Colonic mucosa (tissue), 4 donors: ENCODE measurements around the gene SLC4A9. TPM values are rescaled to one million over a fixed set of nuclear protein-coding genes. Genes with fewer than 3 reads are reported as not detected.
A peak's percentile ranks its signal among the peaks of the same experiment; 100 is the strongest.

Experiments used
- DNase-seq: peaks from one replicate; pipeline ENCODE4 v3.0.0-alpha.2; 2020
- H3K27ac ChIP-seq: fragments of 200-600 bp; one replicate; pipeline ENCODE4 v1.8.0; 2021
- H3K27me3 ChIP-seq: fragments of 200-600 bp; one replicate; pipeline ENCODE4 v1.8.0; 2021
- H3K36me3 ChIP-seq: fragments of 200-600 bp; one replicate; pipeline ENCODE4 v1.8.0; 2021
- H3K4me1 ChIP-seq: fragments of 200-600 bp; one replicate; pipeline ENCODE4 v1.8.0; 2021; ENCODE audit warnings: mild to moderate bottlenecking
- H3K4me3 ChIP-seq: fragments of 200-600 bp; one replicate; pipeline ENCODE4 v1.8.0; 2021
- H3K9ac ChIP-seq, 2 donors: one replicate each; pipeline ENCODE4 v1.7.0; 2013; ENCODE audit warnings: control low read depth in 2 of 2, low read depth in 2 of 2, low read length in 2 of 2
- H3K9me3 ChIP-seq: fragments of 200-600 bp; one replicate; pipeline ENCODE4 v1.8.0; 2021
- intact Hi-C: fragments of 100-400 bp; cut with DNase I; formaldehyde crosslinking; loops from one replicate; pipeline ENCODE4 v1.14.1; 2022
- total RNA-seq, 2 donors: library from RNA; stranded (reverse); fragmentation: NEBNext Ultra II Directional in 1 of 2; extraction: Animal tissue kit (Norgen Biotek cat#: 25700) in 1 of 2; gene quantifications; one replicate each; pipeline ENCODE4 v1.2.1, GENCODE V29; 2021
- TF ChIP-seq, protein P1 (sequence below): fragments of 200-600 bp; IDR thresholded peaks from one replicate; pipeline ENCODE4 v1.8.0; 2022; ENCODE audit warnings: antibody characterized with exemption, mild to moderate bottlenecking
- donor health status: healthy.
- donor health status: DM: no; HTN: no; CAD: no.
- donor health status: DM: no; HTN: no; CAD: no.

The SLC4A9 gene
- total RNA-seq, 2 donors from 2014 or later = 0.42 TPM; not detected in 1

DNA sequence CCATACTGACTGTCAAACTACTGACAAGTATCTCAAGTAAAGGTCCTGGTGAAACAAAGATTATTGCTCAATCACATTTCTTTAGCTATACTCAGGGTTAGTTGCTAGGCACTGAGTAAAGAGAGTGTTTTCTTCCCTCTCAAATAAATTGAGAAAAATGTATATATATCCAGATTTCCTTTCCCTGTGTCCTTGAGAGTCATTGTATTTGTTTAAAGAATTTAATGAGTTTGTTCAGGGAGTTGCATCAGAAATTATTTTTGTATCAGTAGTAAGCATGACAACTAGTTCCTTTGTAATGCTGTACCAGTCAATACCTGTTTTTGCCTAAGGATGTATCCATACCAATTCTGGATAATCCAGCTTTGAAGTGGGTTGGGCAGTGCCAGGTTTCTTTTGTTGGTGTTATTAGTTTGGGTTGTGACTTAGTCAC lies 38.4 kb downstream of the SLC4A9 start:
- H3K27ac ChIP-seq = no peak overlapping the region
- intact Hi-C loops = no loop called here
- DNase-seq = no peak
- H3K27me3 ChIP-seq = no peaks in the 10 kb centered on the region
- no peaks in the 10 kb centered on the region for H3K36me3 ChIP-seq
- H3K9ac ChIP-seq = no peak overlapping the region
- H3K9me3 ChIP-seq = no peaks in the 10 kb centered on the region
- H3K4me3 ChIP-seq = no peak overlapping the region
- H3K4me1 ChIP-seq = peaks cover 3% of the 10 kb centered on the region
- TF ChIP-seq, protein P1, sequence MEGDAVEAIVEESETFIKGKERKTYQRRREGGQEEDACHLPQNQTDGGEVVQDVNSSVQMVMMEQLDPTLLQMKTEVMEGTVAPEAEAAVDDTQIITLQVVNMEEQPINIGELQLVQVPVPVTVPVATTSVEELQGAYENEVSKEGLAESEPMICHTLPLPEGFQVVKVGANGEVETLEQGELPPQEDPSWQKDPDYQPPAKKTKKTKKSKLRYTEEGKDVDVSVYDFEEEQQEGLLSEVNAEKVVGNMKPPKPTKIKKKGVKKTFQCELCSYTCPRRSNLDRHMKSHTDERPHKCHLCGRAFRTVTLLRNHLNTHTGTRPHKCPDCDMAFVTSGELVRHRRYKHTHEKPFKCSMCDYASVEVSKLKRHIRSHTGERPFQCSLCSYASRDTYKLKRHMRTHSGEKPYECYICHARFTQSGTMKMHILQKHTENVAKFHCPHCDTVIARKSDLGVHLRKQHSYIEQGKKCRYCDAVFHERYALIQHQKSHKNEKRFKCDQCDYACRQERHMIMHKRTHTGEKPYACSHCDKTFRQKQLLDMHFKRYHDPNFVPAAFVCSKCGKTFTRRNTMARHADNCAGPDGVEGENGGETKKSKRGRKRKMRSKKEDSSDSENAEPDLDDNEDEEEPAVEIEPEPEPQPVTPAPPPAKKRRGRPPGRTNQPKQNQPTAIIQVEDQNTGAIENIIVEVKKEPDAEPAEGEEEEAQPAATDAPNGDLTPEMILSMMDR = no peak

DNA sequence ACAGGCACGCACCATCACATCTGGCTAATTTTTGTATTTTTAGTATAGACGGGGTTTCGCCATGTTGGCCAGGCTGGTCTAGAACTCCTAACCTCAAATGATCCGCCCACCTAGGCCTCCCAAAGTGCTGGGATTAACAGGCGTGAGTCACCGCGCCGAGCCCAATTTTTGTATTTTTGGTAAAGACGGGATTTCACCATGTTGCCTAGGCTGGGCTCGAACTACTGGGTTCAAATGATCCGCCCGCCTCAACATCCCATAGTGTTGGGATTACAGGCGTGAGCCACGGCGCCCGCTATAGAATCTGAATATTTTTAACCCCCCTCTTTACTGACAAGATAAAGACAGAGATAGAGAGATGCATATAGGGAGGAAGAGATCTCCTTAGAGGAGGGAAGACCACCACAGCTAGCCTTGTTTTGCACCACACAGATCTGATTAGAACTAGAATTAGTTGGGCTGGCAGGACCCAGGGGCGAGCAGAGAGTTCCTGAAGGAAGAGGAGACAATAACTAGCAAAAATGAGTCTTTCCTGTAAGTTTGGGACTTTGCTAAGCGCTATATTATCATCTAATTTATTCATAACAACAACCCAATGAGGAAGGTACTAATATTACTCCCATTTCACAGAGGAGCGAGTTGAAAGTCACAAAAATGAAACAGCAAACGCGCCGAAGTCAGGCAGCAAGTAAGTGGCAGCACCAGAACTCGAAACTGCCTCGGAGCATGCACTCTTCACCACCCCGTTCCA lies 40.2 kb downstream of the SLC4A9 start:
- Histone ChIP-seq H3K9me3 (no peaks in the 10 kb centered on the region), H3K36me3 (no peaks in the 10 kb centered on the region), H3K4me1 (peaks cover 9% of the 10 kb centered on the region), H3K27ac (peak overlapping the region; percentile 94), H3K4me3 (peak overlapping the region; percentile 88), H3K9ac (peak overlapping the region; percentile 88 to 97), H3K27me3 (no peaks in the 10 kb centered on the region)
- peak; percentile 23 for DNase-seq
- TF ChIP-seq, protein P1 = no peak
- intact Hi-C loops = no loop called here

DNA sequence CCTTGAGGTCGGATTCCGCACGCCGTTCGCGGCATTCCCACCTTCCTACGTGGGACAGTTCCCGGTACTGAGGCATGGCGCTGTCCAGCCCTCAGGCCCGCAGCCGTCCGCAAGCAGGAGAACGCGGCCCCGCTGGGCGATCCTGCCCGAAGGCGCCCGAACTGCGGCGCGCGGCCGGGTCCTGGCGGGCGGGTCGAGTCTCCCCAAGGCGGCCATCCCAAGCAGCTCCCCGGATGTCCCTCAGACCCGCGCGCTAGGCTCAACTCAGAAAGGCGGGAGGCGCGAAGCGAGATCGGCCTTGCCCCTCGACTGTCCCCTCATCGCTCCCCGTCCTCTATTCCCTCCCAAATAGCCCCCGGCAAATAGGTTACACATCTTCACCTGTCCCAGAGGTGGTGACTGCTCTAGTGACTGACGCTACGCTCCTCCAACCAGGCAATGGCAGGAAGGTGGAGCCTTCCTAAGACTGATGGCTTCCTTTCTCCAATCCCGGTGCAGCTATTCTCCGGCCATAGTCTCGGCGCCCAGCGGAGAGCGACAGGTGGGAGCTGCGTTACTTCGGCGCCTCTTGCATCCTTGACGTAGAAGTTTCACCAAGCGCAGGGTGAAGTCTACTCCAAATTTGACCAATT lies 40.9 kb downstream of the SLC4A9 start:
- H3K36me3 ChIP-seq = no peaks in the 10 kb centered on the region
- H3K9me3 ChIP-seq = no peaks in the 10 kb centered on the region
- peak overlapping the region; percentile 94 for H3K27ac ChIP-seq
- TF ChIP-seq, protein P1 = no peak
- H3K4me1 ChIP-seq = peaks cover 9% of the 10 kb centered on the region
- H3K4me3 ChIP-seq = peak overlapping the region; percentile 88
- H3K27me3 ChIP-seq = no peaks in the 10 kb centered on the region
- intact Hi-C loops = no loop called here
- DNase-seq = peak; percentile 97
- peak overlapping the region; percentile 88 to 97 for H3K9ac ChIP-seq

DNA sequence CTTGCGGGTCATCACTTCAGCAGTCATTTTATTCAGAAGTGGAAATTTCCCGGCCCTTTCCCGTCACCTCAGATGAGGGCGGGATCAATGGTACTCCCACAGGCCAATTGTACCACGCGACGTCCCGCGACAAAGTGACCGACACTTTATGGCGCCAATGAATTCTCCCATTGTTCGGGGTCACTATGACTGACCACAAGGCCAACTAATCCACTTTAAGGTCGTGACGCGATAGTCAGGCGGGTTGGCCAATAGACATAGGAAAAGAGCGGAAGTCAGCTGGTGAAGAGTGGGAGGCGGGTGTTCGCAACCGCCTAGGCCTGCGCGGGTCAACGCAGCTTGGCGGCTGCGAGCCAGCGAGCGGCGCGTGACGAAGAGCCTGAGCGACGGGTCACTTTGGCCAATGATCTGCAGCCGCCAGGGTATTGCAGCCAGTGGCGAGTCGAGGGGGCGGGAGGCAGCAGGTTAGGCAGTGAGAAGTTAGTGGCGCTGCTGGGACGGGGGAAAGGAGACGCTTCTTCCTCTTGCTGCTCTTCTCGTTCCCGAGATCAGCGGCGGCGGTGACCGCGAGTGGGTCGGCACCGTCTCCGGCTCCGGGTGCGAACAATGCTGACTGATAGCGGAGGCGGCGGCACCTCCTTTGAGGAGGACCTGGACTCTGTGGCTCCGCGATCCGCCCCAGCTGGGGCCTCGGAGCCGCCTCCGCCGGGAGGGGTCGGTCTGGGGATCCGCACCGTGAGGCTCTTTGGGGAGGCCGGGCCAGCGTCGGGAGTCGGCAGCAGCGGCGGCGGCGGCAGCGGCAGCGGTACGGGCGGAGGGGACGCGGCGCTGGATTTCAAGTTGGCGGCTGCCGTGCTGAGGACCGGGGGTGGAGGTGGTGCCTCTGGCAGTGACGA lies 41.6 kb downstream of the SLC4A9 start, which contains the start of gene ANKHD1:
Gene ANKHD1, plus strand, starts transcription at position 472 of the 896 bp plus-strand sequence. Its CDS starts 135 bp downstream, at position 607.
- H3K27me3 ChIP-seq = no peaks in the 10 kb centered on the region
- intact Hi-C loops = no loop called here
- H3K9ac ChIP-seq = peak within 1 kb of the TSS; percentile 97 to 98
- no peaks in the 10 kb centered on the region for H3K36me3 ChIP-seq
- H3K4me3 ChIP-seq = peak within 1 kb of the TSS; percentile 92
- peak; percentile 99 for DNase-seq
- peaks cover 9% of the 10 kb centered on the region for H3K4me1 ChIP-seq
- no peaks in the 10 kb centered on the region for H3K9me3 ChIP-seq
- peak within 1 kb of the TSS; percentile 96 for H3K27ac ChIP-seq
- TF ChIP-seq, protein P1 = no peak
